NCI-H1930 (cell line): Measurements from ENCODE around the gene ZSWIM6.

Source experiments
- DNase-seq, 2 experiments: peaks; one replicate each; lab custom pipeline; 2025; lab: John Stamatoyannopoulos, UW

The ZSWIM6 gene

DNA sequence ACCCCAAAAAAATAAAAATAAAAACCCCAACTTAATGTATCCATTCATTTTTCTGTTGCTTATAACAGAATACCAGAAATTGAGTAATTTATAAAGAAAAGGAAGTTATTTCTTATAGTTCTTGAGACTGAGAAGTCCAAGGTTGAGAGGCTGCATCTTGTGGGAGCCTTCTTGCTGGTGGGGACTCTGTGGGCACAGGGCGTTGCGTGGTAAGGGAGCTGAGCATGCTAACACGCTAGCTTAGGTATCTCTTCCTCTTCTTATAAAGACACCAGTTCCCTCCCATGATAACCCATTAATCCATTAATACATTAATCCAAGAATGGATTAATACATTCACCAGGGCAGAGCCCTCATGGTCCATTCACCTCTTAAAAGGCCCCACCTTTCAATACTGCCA lies 150.9 kb downstream of the ZSWIM6 start:
- DNase-seq = no peak

DNA sequence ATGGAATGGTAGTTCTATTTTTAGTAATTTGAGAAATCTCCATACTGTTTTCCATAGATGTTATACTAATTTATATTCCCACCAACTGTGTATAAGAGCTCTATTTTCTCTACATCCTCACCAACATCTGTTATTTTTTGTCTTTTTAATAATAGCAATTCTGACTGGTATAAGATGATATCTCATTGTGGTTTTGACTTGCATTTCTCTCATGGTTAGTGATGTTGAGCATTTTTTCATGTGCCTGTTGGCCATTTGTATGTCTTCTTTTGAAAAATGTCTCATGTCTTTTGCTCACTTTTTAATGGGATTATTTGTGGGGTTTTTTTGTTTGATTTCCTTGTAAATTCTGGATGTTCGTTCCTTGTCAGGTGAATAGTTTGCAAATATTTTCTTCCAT lies 154.4 kb downstream of the ZSWIM6 start:
- DNase-seq = no peak

DNA sequence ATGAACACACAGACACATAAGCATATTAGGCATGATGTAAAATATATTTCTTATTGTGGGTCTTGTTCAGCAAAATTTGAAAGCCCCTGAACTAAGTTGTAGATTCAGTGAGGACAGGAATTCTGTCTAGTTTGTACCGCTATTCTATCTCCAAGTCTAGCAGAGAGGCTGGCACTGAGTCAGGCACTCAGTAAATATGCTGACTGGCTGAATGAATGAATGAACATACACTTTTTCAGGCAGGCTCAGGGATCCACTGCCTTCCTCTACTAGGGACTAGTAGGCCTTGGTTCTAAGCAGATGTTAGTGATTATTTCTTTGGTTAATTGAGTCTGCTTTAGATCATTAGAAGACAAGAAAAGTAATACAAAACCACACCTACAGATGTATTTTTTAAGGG lies 157.5 kb downstream of the ZSWIM6 start:
- DNase-seq = no peak

DNA sequence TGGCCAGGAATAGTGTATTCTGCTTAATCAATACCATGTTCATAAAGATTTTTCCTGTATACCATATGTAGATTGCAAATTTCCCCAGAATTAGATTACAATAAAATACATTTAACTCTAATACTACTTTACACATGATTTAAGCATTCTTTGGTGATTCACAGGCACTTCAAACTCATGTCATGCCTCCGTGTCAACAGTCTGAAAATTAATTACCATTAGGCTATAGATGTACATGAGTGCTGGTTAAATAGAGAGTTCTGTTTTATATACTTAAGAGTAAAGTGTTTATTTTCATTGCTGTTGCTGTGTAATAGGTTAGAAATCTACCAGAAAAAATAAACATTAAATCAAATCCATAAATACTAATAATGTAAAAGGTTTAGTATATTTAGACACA lies 159.8 kb downstream of the ZSWIM6 start:
- DNase-seq = no peak

DNA sequence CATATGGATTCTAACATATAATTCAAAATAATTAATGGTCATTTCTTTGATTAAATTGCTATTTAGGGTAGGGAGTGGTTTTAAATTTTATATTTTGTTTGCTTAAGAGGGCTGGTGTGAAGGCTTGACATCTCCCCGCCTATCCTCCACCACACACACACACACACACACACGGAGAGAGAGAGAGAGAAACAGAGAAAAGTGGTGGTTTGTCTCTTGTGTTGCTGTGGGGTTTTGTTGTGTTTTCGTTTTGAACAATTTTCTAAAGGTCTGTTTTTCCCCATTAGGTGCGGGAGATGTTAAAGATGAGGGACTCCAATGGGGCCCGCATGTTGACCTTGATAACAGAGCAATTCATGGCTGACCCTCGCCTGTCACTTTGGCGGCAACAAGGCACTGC lies 161.9 kb downstream of the ZSWIM6 start:
- no peak for DNase-seq

DNA sequence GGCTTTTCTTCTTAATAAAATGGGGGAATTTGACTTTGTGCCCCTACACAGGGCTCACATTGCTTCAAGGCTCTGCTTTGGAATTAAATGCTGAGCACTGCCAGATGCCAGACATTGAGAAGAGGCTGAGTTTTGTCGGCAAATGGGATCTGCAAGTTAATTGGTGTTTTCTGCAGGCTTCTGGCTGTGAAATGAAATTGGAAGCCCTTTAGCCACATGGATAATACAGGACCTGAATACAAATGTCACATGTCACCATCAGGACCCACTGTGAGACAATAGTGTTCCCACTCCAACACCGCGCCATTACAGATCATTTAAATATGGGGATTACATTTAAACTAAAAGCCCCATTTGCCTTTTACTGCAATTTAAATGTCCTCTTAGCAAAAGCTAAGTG lies 164.4 kb downstream of the ZSWIM6 start:
- DNase-seq = no peak

DNA sequence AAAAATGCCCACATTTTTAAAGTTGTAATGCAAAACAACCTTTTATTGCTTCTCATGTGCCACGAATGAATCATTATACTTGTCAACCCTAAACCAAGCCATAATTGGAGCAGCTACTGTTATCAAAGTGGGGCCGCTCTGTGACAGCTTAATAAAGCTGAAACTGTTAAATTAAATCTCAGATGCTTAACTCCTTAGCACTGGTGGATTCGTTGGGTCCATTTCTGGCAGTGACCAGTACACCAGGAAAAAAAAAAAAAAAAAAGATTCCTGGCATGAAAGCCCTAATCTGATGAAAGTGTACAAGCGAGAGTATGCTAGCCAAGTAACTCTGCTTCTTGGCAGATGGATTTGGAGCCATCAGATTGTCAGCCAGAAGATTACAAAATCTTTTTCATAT lies 164.8 kb downstream of the ZSWIM6 start:
- DNase-seq = no peak

DNA sequence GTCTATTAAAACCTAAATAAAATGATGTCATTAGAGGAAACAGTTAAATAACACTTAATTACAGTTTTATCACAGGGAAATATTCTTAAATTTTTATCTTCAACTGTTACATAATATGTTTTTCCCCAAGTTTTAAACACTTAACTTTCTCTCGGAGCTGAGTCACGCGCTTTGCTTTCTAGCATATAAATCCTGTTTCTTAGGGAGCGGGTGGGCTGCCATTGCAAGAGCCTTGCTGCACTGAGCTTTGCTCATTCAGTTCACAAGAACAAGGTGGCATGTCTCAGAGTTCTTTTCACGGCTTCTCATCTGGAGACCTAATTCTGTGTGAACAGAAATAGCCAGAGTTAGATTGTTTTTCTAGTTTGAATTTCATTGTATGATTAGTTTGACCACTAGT lies 166.1 kb downstream of the ZSWIM6 start:
- no peak for DNase-seq

DNA sequence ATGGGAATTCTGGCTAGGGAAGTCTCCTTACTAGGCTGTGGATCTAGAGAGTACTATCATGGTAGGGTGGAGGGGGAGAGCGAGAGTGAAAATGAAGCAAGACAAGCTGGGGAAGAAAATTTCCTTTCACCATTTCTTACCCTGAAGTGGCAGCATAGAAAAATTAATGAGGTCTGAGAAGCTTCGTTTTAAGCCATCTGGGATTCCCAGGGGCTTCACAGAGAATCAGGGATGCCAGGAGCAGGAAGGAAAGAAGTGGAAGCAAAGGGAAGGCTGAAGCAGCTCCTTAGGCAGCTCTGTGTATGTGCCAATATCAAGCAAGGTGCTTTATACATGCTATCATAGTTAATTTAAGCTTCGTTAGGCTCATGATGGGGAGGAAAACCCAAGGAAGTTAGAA lies 169.9 kb downstream of the ZSWIM6 start:
- no peak for DNase-seq

DNA sequence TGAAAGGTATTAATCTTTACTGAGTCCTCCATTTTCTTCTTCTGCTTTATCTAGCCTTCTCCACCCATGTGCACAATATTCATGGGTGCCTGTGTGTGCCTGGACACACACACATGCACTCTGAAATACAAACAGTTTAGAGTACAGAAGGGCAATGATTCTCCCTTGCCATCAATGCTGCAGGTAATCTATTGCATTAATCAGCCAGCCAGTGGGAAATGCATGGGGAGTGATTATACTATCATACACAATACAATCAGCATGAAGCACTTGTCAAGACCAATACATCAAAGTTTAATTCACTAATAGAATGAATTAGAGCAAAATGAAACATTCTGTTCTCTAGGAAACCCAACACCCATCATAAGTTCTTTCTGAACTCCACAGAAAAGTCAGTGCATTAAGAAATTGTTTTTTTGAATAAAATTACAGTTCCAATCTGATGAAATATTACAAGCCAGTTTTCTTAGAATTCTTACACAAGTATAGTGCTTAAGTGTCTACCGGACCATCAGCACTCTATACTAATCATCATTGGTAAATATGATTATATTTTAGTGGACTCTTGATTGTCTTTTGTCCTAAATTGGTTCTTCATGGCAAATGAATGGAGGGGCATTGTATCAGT lies 172.2 kb downstream of the ZSWIM6 start:
- peak in 1 of 2 experiments; percentile 40 for DNase-seq

DNA sequence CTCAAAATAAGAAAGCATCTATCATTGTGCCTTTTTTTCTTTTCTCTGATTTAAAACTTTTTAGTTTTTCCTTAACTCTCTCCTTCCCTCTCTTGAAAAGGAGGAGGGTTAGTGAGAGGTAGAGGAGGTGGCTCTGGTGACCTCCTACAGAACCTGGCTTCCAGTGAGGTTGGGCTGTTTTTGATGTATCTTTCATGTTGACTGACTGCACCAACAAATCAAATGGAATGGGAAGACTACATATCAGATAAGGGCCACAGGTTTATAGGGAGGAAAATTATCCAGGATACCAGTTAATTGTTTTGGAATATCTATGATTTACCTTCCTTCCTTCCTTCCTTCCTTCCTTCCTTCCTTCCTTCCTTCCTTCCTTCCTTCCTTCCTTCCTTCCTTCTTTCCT lies 173.2 kb downstream of the ZSWIM6 start:
- DNase-seq = no peak

DNA sequence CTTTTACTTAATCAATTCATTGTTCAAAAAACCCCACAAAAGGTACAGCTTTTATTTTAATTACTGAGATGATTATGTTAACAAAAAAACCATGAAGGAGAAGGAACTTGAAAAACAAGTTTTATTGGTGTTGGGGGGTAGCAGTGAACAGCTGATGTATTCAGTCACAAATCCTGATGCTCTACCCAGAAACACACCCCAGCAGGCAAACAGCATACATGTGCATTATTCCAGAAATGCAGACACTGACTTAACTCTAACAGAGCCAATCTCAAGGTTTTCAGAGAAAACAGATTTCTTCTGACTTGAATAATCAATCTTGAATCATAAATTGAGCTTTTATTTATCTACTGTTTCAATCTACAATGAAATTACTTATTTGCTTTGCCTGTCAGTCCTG lies 175.2 kb downstream of the ZSWIM6 start:
- no peak for DNase-seq

DNA sequence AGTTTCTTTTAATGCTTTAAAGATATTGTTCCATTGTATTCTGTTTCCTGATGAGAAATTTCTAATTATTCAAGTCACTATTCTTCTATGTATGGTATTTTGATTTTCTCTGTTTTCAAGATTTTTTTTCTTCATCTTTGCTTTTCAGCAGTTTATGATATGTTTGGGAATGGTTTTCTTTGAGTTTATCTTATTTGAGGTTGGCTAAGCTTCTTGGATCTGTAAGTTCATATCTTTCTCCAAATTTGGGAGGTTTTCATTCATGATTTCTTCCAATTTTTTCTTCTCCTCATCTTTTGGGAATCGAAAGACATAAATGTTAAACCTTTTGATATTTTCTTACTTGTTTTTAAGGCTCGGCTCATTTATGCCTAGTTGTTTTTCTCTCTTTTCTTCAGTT lies 184.9 kb downstream of the ZSWIM6 start:
- no peak for DNase-seq

DNA sequence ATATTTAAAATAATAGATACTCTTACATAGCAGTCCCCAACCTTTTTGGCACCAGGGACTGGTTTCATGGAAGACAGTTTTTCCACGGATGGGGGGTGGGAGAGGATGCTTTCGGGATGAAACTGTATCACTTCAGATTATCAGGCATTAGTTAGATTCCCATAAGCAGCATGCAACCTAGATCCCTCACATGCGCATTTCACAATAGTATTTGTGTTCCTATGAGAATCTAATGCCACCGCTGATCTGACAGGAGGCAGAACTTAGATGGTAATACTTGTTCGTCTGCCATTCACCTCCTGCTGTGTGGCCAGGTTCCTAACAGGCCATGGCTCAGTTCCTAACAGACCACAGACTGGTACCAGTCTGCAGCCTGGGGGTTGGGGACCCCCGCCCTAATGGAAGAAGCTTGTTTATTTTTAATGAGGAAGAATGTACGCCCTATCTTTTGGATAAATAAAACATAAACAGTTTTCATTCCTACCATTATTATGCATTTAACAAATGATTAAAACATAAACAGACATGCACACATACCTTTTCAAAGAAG lies 187.7 kb downstream of the ZSWIM6 start:
- DNase-seq = no peak

DNA sequence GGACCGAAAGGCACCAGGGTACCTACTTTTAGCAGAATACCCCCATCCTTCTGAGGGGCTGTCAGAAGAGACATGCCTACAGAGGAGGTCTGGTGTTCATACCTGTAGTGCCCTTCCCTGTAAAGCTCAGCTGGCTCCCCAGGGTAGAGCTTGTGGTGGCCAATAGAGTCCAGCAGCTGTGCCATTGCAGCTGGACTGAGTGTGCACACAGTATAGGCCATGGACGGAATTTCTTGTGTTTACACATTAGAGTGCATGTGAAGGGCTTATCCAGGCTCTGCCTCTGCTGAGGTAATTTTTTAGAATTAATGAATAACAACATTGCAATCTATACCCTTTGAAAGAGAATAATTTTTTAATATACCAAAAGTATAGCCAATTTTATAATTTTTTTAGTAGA lies 191.0 kb downstream of the ZSWIM6 start:
- DNase-seq = no peak

DNA sequence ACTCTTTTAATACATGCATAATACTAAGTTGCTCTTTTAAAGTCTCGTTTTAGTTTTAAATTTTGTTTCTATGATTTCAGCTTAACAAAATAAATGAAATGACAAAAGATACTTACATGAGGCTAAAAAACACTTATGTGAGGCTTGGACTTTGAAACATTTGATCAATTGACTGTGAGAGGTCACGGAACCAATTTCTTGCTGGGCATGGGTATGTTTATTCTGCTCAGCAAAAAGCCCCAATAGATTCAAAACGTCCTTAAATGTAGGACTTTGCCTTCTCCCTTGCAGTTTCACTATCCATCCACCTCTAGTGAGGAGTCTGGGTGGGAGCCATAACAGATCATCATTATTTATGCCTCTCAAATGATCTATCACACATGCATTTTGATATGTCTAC lies 191.9 kb downstream of the ZSWIM6 start:
- no peak for DNase-seq

DNA sequence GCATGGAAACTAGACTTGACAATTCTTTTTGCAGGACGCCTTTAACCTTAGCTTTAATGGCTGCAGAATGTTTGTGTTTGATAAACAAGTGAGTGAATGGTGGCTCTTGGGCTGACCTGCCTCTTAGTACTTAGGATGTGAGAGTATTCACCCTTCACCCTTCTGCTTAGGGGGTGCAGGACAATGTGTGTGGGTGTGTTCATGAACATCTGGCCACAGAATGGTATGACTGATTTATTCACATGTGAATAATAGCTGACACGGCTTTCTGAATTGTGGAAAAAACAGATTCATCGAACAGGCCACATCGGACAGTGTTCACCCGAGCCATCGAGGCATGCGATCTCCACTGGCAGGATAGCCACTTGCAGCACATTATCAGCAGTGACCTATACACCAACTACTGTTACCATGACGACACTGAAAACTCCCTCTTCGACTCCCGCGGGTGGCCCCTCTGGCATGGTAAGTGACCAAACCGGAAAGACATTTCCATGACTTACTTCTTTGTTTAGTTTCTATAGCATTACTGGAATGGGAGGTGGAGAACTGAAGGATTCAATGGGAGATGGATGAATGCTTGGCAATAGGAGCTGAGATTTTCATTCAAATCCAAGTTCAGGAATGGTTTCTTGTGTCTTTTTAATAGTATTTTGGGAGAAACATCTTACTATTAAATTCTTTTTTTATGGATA lies 193.6 kb downstream of the ZSWIM6 start:
- no peak for DNase-seq

DNA sequence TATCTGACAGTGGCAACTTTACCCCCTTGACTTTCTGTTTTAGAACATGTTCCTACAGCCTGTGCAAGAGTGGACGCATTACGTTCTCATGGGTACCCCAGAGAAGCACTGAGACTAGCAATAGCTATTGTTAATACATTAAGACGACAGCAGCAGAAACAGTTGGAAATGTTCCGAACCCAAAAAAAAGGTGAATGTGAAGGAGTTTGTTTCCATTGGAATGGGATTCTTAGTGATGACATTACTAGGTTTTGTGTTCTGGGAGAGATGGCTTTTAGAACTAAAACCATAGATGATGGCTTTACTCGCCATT lies 194.1 kb downstream of the ZSWIM6 start:
- no peak for DNase-seq

DNA sequence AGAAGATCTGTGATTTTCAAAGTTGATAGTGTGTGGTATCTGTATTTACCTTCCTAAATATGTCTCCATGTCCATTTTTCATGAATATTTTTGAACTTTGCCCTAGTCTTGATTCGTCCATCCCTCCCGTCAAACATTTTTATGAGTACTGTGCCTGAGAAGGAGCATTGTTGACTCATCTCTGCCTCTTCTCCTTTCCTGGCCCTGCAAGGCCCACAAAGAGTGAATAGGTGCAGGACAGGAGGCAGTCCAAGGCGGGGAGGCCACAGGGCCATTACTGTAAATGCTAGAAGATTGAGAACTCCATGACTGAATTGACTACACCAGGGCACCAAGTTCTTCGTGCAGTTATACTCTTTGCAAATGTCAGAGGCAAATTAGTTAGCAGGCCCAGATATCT lies 200.9 kb downstream of the ZSWIM6 start:
- DNase-seq = no peak

DNA sequence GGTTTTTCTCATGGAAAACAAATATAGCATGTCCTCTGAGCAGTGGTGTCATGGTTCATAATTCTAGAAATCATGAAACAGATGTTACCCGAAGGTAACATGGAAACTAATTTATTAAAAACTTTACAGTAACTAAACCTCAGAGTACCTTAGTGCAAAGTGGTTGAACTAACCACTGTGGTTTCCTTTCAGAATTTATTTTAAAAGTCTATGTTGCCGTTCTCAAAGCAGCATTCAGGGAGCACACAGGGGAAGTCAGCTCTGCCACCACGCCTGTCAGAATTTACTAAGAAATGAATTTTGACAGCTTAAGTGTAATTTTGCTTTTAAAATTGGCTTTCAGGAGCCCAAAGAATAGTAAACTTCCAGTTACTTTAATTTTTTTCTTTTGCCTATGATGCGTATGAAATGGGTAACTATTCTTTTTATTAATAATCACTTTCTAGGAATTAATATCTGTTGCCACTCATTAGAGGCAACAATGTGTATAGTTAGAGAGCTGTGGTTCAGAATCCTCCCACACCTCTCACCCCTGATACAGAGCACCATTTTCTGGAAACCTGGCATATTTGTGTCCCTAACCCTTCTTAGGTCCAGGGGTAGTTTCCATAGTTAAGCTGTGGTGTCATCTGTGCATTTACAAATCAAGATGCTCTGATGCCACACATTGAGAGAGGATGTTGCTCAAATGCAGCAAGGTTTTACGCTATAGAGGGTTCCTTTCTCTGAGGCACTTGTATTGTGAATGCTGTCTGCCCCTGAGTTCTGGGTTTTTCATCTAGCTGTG lies 202.6 kb downstream of the ZSWIM6 start:
- no peak for DNase-seq

DNA sequence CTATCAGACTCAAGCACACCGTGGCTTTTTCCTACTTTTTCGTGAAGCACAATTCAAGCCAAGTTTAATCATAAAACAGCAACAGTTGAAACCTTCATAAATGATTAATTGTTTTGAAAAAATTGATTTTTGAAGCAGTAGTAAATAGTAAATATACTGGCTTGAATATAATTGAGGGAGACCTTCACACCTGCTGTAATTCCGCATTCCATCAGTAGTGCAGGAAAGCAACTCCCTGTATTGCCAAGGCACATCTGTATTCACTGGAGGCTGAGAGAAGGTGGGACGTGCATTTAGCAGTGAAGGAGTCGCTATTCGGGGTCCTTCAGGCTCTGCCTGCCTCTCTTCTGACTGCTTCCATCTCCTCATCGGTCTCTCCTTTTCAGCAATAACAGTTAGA lies 203.8 kb downstream of the ZSWIM6 start:
- DNase-seq = no peak

DNA sequence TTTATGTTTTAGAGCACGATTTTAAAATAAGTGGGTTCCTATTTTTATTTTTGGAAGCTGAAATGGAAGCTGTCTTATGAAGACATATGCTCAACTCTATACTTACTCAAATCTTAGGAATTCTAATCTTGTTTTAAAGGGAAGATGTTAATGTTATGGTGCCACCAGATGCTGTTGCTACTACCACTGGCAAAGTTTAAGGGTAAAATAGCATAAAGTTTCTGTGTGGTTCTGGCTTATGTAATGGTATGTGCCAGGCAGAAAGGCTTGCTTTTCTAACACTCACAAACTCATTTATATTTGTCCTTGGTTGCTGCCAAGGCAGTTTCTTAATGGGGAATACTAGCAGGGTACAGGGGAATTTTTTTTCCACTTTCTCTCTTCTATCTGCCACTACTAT lies 204.9 kb downstream of the ZSWIM6 start:
- DNase-seq = no peak
